Hair follicle dermal papilla cell (primary cell): Measurements from ENCODE around the gene CDCP1. TPM values are rescaled to one million over a fixed set of nuclear protein-coding genes. Genes with fewer than 3 reads are reported as not detected.

ENCODE experiments used
- small RNA-seq: library from RNA; depleted of rRNA; stranded (forward); fragments of <200 nt; gene quantifications from one replicate; pipeline ENCODE3, GENCODE V24; 2012
- total RNA-seq: library from RNA; depleted of rRNA; stranded (reverse); fragments of >200 nt; gene quantifications from 2 replicates; pipeline ENCODE4 v1.2.3, GENCODE V29; 2012

The CDCP1 gene
- 31.5 and 39.8 TPM in 2 replicates for total RNA-seq

GRCh38 chr3:45145681-45146614 lies at the start of gene CDCP1:
CDCP1 (minus strand) TSS chr3:45146378; CDS start chr3:45146287, 91 bp downstream.

Small RNAs within 50 kb of the gene (small RNA-seq; reads per million reads assigned to genes)
- not detected for gene RNU5B-3P

Other genes starting within 250 kb of the CDCP1 start
- gene ZDHHC3, start 170.2 kb downstream of the CDCP1 start, total RNA-seq, result 84.9 and 85.6 TPM in 2 replicates
- gene EXOSC7, start 170.1 kb downstream of the CDCP1 start, total RNA-seq, result 31.5 and 51.4 TPM in 2 replicates
- 8.5 and 9.9 TPM in 2 replicates for gene CLEC3B, start 120.1 kb downstream of the CDCP1 start, total RNA-seq
- 64.1 and 95.2 TPM in 2 replicates for gene TMEM158, start 79.9 kb upstream of the CDCP1 start, total RNA-seq
- gene LARS2, start 242.2 kb upstream of the CDCP1 start, total RNA-seq, result 18.0 and 20.8 TPM in 2 replicates